H9 (cell line): Measurements from ENCODE around the gene SCTR. TPM values are rescaled to one million over a fixed set of nuclear protein-coding genes. Genes with fewer than 3 reads are reported as not detected.

Experiments
- DNase-seq: peaks from one replicate; pipeline ENCODE4 v3.0.0-alpha.2; 2017
- H2AFZ ChIP-seq: one replicate; pipeline ENCODE4 v1.6.1; 2013; ENCODE audit warnings: mild to moderate bottlenecking, low read length, control low read depth, moderate library complexity
- H2AK5ac ChIP-seq: 2 replicates; pipeline ENCODE4 v1.6.1; 2013; ENCODE audit warnings: low read length, control low read depth, mixed read lengths; ENCODE audit not compliant: insufficient read length
- H2BK120ac ChIP-seq: one replicate; pipeline ENCODE4 v1.6.1; 2013; ENCODE audit warnings: low read depth, mild to moderate bottlenecking, low read length, control low read depth, inconsistent platforms; ENCODE audit not compliant: poor library complexity, severe bottlenecking
- H2BK12ac ChIP-seq: 2 replicates; pipeline ENCODE4 v1.6.1; 2013; ENCODE audit warnings: low read length, control low read depth, mixed read lengths, low read depth; ENCODE audit not compliant: insufficient read length
- H2BK15ac ChIP-seq: 2 replicates; pipeline ENCODE4 v1.6.1; 2013; ENCODE audit warnings: low read depth, low read length, control low read depth
- H2BK20ac ChIP-seq: one replicate; pipeline ENCODE4 v1.6.1; 2013; ENCODE audit warnings: low read depth, mild to moderate bottlenecking, low read length, control low read depth, inconsistent platforms; ENCODE audit not compliant: poor library complexity, severe bottlenecking
- H2BK5ac ChIP-seq: 2 replicates; pipeline ENCODE4 v1.6.1; 2013; ENCODE audit warnings: low read length, control low read depth, mixed read lengths; ENCODE audit not compliant: insufficient read length
- H3K14ac ChIP-seq: 2 replicates; pipeline ENCODE4 v1.6.1; 2013; ENCODE audit warnings: low read length, control low read depth; ENCODE audit not compliant: insufficient read depth
- H3K18ac ChIP-seq: 2 replicates; pipeline ENCODE4 v1.6.1; 2013; ENCODE audit warnings: low read depth, mild to moderate bottlenecking, mixed read lengths, low read length, control low read depth; ENCODE audit not compliant: insufficient read length
- H3K23ac ChIP-seq: 2 replicates; pipeline ENCODE4 v1.6.1; 2013; ENCODE audit warnings: low read length, control low read depth, mixed read lengths, low read depth; ENCODE audit not compliant: insufficient read length
- H3K23me2 ChIP-seq: 2 replicates; pipeline ENCODE4 v1.6.1; 2013; ENCODE audit warnings: low read depth, mild to moderate bottlenecking, mixed read lengths, low read length, control low read depth; ENCODE audit not compliant: insufficient read length, poor library complexity, severe bottlenecking
- H3K27ac ChIP-seq: 2 replicates; pipeline ENCODE4 v1.5.1; 2013; ENCODE audit warnings: low read length, control low read depth, mixed read lengths, low read depth; ENCODE audit not compliant: insufficient read length
- H3K27me3 ChIP-seq: 2 replicates; pipeline ENCODE4 v1.6.1; 2013; ENCODE audit warnings: low read length, control low read depth, inconsistent platforms; ENCODE audit not compliant: insufficient read depth
- H3K4ac ChIP-seq: 2 replicates; pipeline ENCODE4 v1.6.1; 2013; ENCODE audit warnings: low read depth, mild to moderate bottlenecking, control low read depth, inconsistent platforms, low read length, moderate library complexity
- H3K4me1 ChIP-seq: 2 replicates; pipeline ENCODE4 v1.6.1; 2013; ENCODE audit warnings: low read length, control low read depth, inconsistent platforms; ENCODE audit not compliant: insufficient read depth
- H3K4me2 ChIP-seq: 2 replicates; pipeline ENCODE4 v1.6.1; 2013; ENCODE audit warnings: low read length, control low read depth, mixed read lengths; ENCODE audit not compliant: insufficient read length, insufficient read depth
- H3K56ac ChIP-seq: 2 replicates; pipeline ENCODE4 v1.6.1; 2013; ENCODE audit warnings: low read depth, mild to moderate bottlenecking, mixed read lengths, low read length, control low read depth; ENCODE audit not compliant: insufficient read length
- H3K79me1 ChIP-seq: 2 replicates; pipeline ENCODE4 v1.6.1; 2013; ENCODE audit warnings: low read depth, mild to moderate bottlenecking, moderate library complexity, low read length, control low read depth, inconsistent platforms; ENCODE audit not compliant: insufficient read depth, poor library complexity, severe bottlenecking
- H3K79me2 ChIP-seq: 2 replicates; pipeline ENCODE4 v1.6.1; 2013; ENCODE audit warnings: low read length, control low read depth, inconsistent platforms; ENCODE audit not compliant: insufficient read depth
- H3K9ac ChIP-seq: 2 replicates; pipeline ENCODE4 v1.6.1; 2013; ENCODE audit warnings: low read length, control low read depth, mixed read lengths; ENCODE audit not compliant: insufficient read length; ENCODE audit errors: extremely low read depth
- H3K9me3 ChIP-seq: one replicate; pipeline ENCODE4 v1.6.1; 2013; ENCODE audit warnings: low read depth, low read length, inconsistent platforms; ENCODE audit not compliant: control insufficient read depth
- H3T11ph ChIP-seq: one replicate; pipeline ENCODE4 v1.6.1; 2013; ENCODE audit warnings: mild to moderate bottlenecking, low read length, control low read depth, inconsistent platforms
- H4K20me1 ChIP-seq: one replicate; pipeline ENCODE4 v1.6.1; 2013; ENCODE audit not compliant: control insufficient read depth, insufficient read length, insufficient read depth
- H4K5ac ChIP-seq: 2 replicates; pipeline ENCODE4 v1.6.1; 2013; ENCODE audit warnings: low read depth, mild to moderate bottlenecking, mixed read lengths, low read length, control low read depth; ENCODE audit not compliant: insufficient read length
- H4K8ac ChIP-seq: replicated peaks from 2 replicates; pipeline ENCODE4 v1.6.1; 2013; ENCODE audit warnings: low read length, control low read depth, mixed read lengths, low read depth; ENCODE audit not compliant: insufficient read length
- H4K91ac ChIP-seq: 2 replicates; pipeline ENCODE4 v1.6.1; 2013; ENCODE audit warnings: low read depth, mild to moderate bottlenecking, moderate library complexity, mixed read lengths, low read length, control low read depth; ENCODE audit not compliant: insufficient read length
- H3K27ac Mint-ChIP-seq, 3 experiments: 2 replicates in 2 of 3; 3 replicates in 1 of 3; pipeline ENCODE4 v1.8.0; 2020 to 2021; ENCODE audit warnings: mixed read lengths in 3 of 3, mild to moderate bottlenecking in 1 of 3, moderate library complexity in 1 of 3
- H3K27me3 Mint-ChIP-seq: 2 replicates; pipeline ENCODE4 v1.8.0; 2021; ENCODE audit warnings: low read depth, mild to moderate bottlenecking, moderate library complexity, mixed read lengths
- H3K36me3 Mint-ChIP-seq, 3 experiments: 2 replicates in 2 of 3; 3 replicates in 1 of 3; pipeline ENCODE4 v1.8.0; 2020 to 2021; ENCODE audit warnings: low read depth in 3 of 3, mixed read lengths in 3 of 3; ENCODE audit not compliant: insufficient read depth in 1 of 3
- H3K4me1 Mint-ChIP-seq, 2 experiments: 2 replicates each; pipeline ENCODE4 v1.8.0; 2020; ENCODE audit warnings: mixed read lengths in 2 of 2
- H3K4me3 Mint-ChIP-seq, 2 experiments: 2 replicates in 1 of 2; 3 replicates in 1 of 2; pipeline ENCODE4 v1.8.0; 2020 to 2021; ENCODE audit warnings: mild to moderate bottlenecking in 2 of 2, mixed read lengths in 2 of 2, moderate library complexity in 1 of 2
- H3K9me3 Mint-ChIP-seq, 2 experiments: 2 replicates in 1 of 2; 3 replicates in 1 of 2; pipeline ENCODE4 v1.8.0; 2020; ENCODE audit warnings: mild to moderate bottlenecking in 2 of 2, mixed read lengths in 2 of 2, moderate library complexity in 1 of 2
- CTCF ChIP-seq: fragments of 200-600 bp; sonication (generic); conservative IDR thresholded peaks from 3 replicates; pipeline ENCODE4 v1.8.0; 2021; ENCODE audit warnings: antibody characterized with exemption, mild to moderate bottlenecking
- WGBS: extraction: QIAGEN DNeasy Blood & Tissue Kit; methylation state at CpG from one replicate; pipeline ENCODE4 v1.1.7; 2013; ENCODE audit warnings: missing lambda C conversion rate, low lambda C conversion rate, mixed read lengths; ENCODE audit not compliant: insufficient read length; ENCODE audit errors: extremely low coverage; 5-methylcytosine and 5-hydroxymethylcytosine counted together
- total RNA-seq: library from RNA; stranded (reverse); gene quantifications from 2 replicates; pipeline ENCODE4 v1.2.1, GENCODE V29; 2021

The SCTR gene
- total RNA-seq, 1 experiment from 2014 or later, result not detected

GRCh38 chr2:119397196-119397595 is 127.1 kb downstream of the SCTR start:
- Mint-ChIP-seq H3K9me3 (no peaks in the 10 kb centered on the region), H3K36me3 (no peaks in the 10 kb centered on the region; a peak in 1 of 7 replicates), H3K27ac (no peak overlapping the region), H3K4me1 (peaks cover 11 to 12% of the 10 kb centered on the region in 2 experiments), H3K27me3 (no peaks in the 10 kb centered on the region; the same call in 1 of the 2 replicates), H3K4me3 (no peak overlapping the region)
- no peak overlapping the region for H3K4me2 ChIP-seq
- no peak for TF ChIP-seq CTCF
- H3K56ac ChIP-seq, result no peak overlapping the region
- no peaks in the 10 kb centered on the region for H3K9me3 ChIP-seq
- no peak overlapping the region for H2AFZ ChIP-seq
- H3K14ac ChIP-seq, result no peak overlapping the region
- no peak overlapping the region for H3K4ac ChIP-seq
- H3K9ac ChIP-seq, result no peak overlapping the region
- no peaks in the 10 kb centered on the region for H3K23me2 ChIP-seq
- H2BK15ac ChIP-seq, result no peak overlapping the region
- H3K79me2 ChIP-seq, result no peaks in the 10 kb centered on the region
- no CpG with 5 or more reads among the region's 6 CpGs for WGBS
- no peak overlapping the region for H3K18ac ChIP-seq
- H2BK5ac ChIP-seq, result no peak overlapping the region
- H3K27me3 ChIP-seq, result no peaks in the 10 kb centered on the region
- no peak overlapping the region for H3K27ac ChIP-seq
- H4K5ac ChIP-seq, result no peak overlapping the region
- DNase-seq, result no peak
- no peak overlapping the region for H4K91ac ChIP-seq
- H3K79me1 ChIP-seq, result no peaks in the 10 kb centered on the region
- no peak overlapping the region for H3K23ac ChIP-seq
- no peaks in the 10 kb centered on the region for H3K4me1 ChIP-seq
- no peak overlapping the region for H2AK5ac ChIP-seq
- no peak overlapping the region for H2BK12ac ChIP-seq
- no peak overlapping the region for H2BK20ac ChIP-seq
- no peaks in the 10 kb centered on the region for H4K20me1 ChIP-seq
- no peak overlapping the region for H2BK120ac ChIP-seq
- H3T11ph ChIP-seq, result no peak overlapping the region
- no peak overlapping the region for H4K8ac ChIP-seq
